Measurements from ENCODE around the gene LRRC59.
"Not testable (repeated sequence)": the region's sequence is repeated elsewhere in the genome, so short reads cannot be mapped to it uniquely, and the experiment has no call there.

LRRC59 gene

GRCh38 chr17:50424246-50424995 lies 27.1 kb upstream of the LRRC59 start:
- DNase-seq: no peak

DNA sequence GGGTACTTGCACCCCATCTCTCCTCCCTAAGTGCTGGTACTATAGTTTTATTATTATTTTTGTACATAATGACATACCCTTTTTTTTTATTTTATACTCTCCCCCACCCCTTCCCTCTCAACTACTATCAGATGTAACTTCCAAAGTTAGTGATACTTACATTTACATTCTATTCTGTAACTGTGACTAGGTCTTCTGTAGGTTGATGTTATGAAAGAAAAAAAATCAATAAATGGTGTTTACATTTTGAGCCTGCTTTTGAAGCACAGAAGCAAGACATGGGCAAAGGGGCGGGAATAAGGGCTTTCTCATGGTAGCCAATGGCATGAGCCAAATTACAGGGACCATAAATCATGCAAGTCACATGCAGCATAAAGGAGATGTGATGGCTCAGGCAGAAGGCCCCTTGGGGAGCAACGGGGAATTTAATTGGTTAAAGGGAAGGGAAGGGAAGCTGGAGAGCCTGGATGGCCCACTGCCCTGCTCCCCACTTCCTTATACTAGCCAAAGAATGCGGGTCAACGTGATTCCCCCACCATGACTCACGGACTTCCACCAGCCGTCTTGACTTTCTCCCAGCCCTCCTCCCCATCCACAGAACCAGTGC lies 26.3 kb upstream of the LRRC59 start:
- no peak for DNase-seq

DNA sequence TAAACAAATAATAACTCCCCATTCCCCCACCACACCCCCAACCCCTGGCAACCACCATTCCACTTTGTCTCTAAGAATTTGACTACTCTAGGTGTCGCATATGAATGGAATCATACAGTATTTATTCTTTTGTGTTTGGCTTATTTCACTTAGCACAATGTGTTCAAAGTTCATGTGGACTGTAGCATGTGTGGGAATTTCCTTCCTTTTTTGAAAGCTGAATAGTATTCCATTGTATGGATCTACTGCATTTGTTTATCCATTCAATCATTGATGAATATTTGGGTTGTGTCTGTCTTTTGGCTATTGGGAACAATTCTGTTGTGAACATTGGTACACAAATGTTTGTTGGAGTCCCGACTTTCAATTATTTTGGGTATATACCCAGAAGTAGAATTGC lies 25.4 kb upstream of the LRRC59 start:
- DNase-seq: no peak

DNA sequence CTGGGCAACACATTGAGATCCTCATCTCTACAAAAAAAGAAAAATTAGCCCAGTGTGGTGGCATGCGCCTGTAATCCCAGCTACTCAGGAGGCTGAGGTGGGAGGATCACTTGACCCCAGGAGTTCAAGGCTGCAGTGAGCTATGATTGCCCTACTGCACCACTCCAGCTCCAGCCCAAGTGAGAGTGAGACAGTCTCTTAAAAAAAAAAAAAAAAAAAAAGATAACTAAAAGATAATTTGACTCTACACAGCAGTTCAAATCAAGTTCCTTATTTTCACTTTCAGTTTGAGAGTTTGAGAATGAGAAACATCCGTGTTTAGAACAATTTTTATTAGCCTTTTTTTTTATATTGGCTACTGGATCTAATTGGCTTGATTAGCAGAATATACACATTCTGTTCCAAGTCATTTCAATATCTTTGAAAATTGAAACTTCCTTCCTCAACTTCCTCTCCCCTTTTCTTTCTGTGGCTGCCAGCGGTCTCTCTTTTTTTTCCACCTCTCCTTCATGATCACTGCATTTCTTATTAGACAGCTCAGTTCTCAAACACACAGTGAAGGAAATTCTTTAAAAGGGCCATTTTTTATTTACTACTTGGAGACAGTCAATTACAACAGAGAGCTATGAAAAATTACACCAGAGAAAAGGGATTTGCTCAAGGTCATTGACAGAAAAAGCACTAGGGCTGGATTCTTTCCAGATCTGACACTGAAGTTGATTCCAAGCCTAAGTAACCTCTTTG lies 24.2 kb upstream of the LRRC59 start:
- DNase-seq: no peak

GRCh38 chr17:50420419-50421112 lies 23.2 kb upstream of the LRRC59 start:
- no peak for DNase-seq

GRCh38 chr17:50419577-50419976 lies 22.3 kb upstream of the LRRC59 start:
- DNase-seq: not testable (repeated sequence)

- DNase-seq: no peak
Measured at GRCh38 chr17:50414808-50415207, 17.5 kb upstream of the LRRC59 start.

- DNase-seq: no peak
Measured at GRCh38 chr17:50412188-50412732, 14.9 kb upstream of the LRRC59 start.

GRCh38 chr17:50407921-50408320 lies 10.6 kb upstream of the LRRC59 start:
- no peak for DNase-seq

- DNase-seq: no peak
Measured at GRCh38 chr17:50406578-50406977, 9.3 kb upstream of the LRRC59 start.

GRCh38 chr17:50405351-50405750 lies 8.0 kb upstream of the LRRC59 start:
- DNase-seq: not testable (repeated sequence)

GRCh38 chr17:50399591-50399990 lies 2.3 kb upstream of the LRRC59 start:
- DNase-seq: not testable (repeated sequence)

- DNase-seq: not testable (repeated sequence)
Measured at GRCh38 chr17:50398672-50399071, 1.3 kb upstream of the LRRC59 start.

GRCh38 chr17:50397919-50398285 lies 579 bp upstream of the LRRC59 start:
- no peak for DNase-seq

DNA sequence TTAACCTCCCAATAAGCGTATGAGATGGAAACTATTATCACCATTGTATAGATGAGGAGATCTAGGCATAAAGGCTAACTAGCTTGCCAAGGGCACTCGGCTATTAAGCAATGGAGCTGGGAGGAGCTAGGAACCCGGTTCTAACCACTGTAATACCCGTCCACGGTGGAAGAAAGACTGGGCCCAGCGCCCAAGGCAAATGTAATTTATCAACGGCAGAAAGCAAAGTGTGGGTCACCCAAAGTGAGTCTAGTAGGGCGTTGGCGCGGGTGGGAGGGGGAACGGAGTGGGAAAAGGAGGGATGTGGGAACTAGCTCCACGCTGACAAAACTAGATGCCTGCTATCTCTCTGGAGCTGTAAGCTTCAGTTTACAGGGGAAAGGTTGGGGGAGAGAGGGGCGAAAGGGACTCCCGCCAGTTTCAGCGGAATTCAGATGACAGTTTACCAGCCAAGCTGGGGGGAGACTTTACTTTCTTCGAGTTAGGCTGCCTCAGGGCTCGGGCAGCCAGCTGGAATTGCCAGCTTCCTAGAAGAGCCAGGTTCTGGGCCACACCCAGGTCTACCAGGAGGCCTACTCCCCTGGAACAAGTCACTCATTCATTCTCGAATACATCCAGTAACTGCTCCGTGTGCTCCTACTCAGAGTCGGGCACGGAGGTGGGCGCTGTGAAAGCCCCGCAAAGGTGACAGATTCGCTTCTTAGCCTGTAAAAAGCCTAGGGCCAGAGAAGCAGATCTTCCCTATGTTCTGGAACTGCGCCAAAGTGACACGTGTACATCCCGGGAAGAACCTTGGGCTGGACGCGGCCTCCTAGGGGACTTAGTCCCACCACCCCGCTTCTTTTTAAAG lies 837 bp downstream of the LRRC59 start:
- DNase-seq: peak; percentile 32

DNA sequence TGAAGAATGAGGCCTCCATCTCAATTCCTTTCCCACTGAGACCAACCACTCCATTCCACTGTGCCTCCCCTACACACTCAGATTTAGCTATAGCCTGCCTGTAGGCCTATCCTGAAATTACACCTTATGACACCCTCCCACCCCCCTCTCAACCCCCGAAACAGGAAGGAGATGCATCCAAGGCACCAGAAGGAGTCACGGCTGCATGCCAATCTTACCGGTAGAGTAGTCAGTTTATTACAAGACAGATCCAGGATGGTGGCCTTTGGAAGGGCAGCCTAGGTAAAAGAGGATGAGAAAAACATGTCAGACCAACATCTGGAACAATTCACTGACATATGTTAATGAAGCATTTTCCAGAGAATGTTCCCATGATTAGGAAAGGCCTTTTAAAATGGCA lies 2.6 kb downstream of the LRRC59 start:
- no peak for DNase-seq

- no peak for DNase-seq
Measured at GRCh38 chr17:50393700-50394099, 3.6 kb downstream of the LRRC59 start.

DNA sequence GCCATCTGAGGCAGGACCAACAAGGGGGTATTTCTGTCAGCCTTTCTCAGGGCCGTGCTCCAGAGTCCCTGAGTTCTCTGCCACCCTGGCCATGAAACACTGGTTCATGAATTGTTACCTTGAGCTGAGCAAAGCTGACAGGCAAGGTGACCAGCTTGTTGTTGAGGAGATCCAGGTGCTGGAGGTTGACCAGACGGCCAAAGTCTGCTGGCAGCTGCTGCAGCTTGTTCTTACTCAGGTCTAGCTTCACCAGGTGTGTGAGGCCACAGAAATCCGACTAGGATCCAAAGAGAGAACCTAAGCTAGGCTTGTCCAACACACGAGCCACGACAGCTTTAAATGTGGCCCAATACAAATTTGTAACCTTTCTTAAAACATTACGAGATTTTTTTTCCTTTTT lies 4.7 kb downstream of the LRRC59 start:
- no peak for DNase-seq

DNA sequence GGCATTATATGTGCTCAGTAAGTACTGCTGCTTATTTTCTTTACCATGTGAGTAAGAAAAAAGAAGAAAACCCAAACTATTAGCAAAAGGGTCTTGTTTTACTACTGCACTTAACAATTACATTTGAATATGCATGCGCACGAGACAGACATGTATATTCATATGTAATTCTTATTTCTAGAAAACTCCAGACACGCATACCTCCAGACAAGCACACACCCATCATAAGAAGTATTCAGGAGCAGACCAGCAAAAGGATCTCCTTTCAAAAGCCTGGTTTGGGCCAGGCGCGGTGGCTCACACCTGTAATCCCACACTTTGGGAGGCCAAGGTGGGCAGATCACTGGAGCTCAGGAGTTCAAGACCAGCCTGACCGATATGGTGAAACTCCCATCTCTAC lies 7.8 kb downstream of the LRRC59 start:
- DNase-seq: no peak

- DNase-seq: no peak
Measured at GRCh38 chr17:50388728-50389127, 8.6 kb downstream of the LRRC59 start.

- DNase-seq: no peak
Measured at GRCh38 chr17:50386510-50386909, 10.8 kb downstream of the LRRC59 start.

DNA sequence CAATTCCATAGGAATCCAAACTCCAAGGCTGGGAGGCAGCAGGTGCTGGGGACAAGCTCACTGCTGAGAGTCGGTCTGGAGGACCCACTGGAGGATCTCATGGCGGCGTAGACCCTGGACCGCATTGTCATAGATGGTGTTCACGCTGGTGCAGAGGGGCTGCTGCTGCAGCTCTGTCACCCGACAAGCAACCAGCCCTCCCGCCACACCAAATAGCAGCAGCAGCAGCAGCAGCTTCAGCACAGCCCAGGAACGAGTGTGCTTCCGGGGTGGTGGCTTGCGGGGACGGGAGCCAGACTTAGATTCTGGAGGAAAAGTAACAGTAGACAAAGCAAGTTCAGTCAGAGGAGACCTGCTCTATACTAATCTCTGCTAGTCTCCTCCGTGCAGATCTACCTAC lies 14.4 kb downstream of the LRRC59 start:
- no peak for DNase-seq
